Measurements from ENCODE around the gene PPM1H.

- TF ChIP-seq ZNF311 (tag by site-specific recombination; IDR thresholded peaks at IDR 0.05; ENCODE audit: borderline replicate concordance): no peak
- TF ChIP-seq ZBTB1 (tag by site-specific recombination; IDR thresholded peaks at IDR 0.05): no peak
- TF ChIP-seq ZNF645 (tag by site-specific recombination; IDR thresholded peaks at IDR 0.05): no peak
- TF ChIP-seq SALL2 (tag by site-specific recombination; IDR thresholded peaks at IDR 0.05; ENCODE audit: borderline replicate concordance): no peak
- no peak for TF ChIP-seq ZEB2 (tag by site-specific recombination; IDR thresholded peaks at IDR 0.05)
- no peak for TF ChIP-seq ZNF701 (tag by site-specific recombination; IDR thresholded peaks at IDR 0.05)
- TF ChIP-seq KLF1 (tag by site-specific recombination; IDR thresholded peaks at IDR 0.05): no peak
- TF ChIP-seq ELK4 (IDR thresholded peaks at IDR 0.05; ENCODE audit: borderline replicate concordance, low read depth, low read length): no peak
- no peak for TF ChIP-seq HIC1 (tag by site-specific recombination; IDR thresholded peaks at IDR 0.05)
- no peak for TF ChIP-seq ZNF521 (tag by site-specific recombination; IDR thresholded peaks at IDR 0.05)
- no peak for TF ChIP-seq KLF9 (tag by site-specific recombination; IDR thresholded peaks at IDR 0.05; ENCODE audit: low read depth)
- no peak for TF ChIP-seq CTCF (tag by site-specific recombination; IDR thresholded peaks at IDR 0.05)
Observed at GRCh38 chr12:62701492-62701891, 233.5 kb downstream of the PPM1H start.
